ENCODE results near the gene MAN1A1.

Gene MAN1A1

DNA sequence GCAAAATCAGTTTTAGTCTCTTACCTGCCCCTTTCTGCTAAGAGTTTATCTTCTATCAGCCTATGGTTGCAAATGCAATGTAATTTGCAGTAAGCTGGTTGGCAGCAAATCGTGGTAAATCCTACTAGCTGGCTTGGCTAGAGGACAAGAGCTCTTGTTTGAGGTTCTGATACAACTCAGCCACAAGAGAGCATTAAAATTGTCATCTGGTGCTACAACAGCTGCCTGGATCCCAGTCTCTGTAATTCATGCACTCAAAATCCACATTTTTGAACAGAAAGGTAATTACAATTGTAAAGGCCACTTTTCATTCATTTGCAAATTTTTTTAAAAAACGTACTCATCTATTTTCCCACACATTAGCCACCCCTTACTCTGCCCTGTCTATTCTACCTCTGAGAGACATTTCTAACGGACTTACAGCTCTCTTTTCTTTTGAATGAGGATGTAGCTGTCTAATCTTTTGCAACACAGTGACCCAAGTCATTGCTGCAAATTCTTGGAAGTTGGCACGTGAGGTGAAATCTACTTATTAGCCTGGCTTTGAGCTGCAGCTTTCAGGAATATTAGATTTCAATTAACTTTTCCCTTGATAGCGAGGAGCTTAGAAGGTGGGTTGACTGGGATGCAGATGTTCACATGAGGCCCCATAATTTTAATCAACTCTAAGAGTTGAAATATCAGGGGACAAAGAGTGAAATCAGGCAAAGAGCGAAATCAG lies 217.1 kb downstream of the MAN1A1 start:
- DNase-seq, result no peak

DNA sequence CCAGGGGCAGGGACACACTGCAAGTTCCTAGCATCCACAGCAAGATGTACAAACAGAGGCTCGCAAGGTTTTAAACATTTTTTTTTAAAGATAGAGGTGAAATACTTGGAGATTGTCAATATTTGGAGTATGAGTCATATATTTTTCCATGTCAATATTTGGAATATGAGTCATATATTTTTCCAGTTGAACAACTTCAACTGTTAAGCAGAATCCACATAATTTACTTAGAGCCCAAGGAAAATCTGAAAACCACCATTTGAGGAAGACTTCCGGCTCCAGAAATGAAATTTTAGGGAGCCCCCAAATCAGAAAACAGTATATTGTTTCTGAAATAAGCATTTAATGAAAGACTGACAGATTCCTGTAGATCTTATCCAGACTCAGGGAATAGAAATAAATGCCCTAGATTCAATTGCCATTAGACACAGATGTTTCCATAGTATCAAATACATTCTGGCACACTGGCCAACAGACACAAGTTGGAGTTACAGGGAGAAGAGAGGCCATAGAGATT lies 219.5 kb downstream of the MAN1A1 start:
- no peak for DNase-seq

DNA sequence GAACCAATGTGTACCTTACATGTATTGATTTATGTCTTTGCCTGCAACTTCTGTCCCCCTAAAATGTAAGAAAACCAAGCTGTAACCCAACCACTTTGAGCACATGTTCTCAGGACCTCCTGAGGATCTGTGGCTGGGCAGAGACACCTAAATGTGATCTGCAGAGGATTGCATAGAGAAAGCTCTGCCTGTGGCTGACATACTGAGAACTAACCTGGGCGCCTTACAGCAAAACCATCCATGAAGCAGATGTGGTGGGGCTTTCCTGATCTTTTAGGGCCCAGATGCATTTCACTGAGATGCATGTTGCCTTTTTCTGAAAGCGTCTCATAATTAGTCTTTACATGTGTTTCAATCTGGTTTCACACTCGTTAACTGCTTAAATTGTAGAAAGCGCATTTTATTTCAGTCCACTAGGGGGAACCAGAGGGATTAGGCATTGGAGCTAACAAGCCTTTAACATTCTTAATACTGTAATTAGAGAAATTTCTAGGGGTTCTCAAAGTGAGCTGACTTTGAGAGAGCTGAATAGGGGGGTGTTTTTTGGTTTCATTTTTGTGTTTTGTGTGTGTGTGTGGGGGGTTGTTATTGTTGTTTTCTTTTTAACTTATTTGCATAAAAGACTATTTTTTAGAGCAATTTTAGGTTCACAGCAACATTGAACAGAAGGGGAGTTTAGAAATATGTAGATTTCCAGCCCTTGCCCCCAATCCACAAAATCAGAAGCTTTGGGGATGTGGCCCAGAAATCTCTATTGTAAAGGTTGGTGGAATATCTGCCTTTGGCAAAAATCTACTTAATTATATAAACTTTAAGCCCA lies 220.2 kb downstream of the MAN1A1 start:
- no peak for DNase-seq

DNA sequence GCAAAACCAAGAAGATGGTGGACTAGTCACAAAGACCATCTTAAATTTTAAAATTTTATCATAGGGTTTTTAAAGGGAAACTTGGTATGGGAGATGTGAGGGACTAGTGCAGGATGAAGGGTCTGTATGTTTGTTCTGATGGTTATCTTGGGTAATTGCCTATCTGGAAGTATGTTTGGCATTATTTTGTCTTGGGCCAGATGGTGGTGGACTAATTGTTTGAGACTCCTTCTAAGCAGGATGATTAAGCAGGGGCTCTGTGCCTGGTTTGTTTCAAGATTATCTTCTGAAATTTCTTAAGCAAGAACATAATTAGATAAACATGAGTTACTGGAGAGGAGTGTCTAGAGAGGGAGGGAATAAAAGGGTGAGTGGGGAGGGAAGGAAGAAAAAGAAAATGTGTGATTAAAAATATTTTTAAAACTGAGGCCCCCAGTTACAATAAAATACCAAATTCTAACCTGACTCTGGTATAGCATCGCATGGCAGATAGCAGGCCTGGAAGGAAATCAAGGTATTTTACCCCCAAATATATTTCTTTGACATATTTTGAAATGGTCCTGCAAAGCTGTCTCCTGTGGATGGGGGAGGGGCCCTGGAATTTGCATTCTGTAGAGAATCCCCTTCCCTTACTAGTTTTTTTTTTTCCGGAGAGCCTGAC lies 221.2 kb downstream of the MAN1A1 start:
- no peak for DNase-seq

DNA sequence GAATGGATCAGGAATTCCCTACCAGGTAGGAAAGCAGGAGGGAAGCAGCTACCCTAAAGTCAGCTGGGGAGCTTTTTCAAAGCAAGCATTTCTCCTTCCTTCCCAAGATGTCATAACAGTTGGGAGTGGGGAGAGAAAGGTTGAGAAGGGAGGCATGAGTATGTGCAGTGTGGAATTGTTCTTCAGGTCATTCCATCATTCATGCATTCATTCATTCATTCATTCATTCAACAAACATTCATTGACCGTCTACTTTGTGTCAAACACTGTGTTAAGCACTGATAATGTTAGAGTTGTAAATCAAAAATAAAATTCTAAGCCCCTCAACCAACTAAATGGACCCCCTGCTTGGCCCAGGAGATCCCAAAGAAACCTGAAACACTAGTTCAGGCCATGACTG lies 221.9 kb downstream of the MAN1A1 start:
- DNase-seq, result no peak

Data from stimulated activated naive CD4-positive, alpha-beta T cell treated with Interleukin-2 at 50 U/mL for 16 hours (primary cell).